ENCODE data around the gene CLDN5.

DNA sequence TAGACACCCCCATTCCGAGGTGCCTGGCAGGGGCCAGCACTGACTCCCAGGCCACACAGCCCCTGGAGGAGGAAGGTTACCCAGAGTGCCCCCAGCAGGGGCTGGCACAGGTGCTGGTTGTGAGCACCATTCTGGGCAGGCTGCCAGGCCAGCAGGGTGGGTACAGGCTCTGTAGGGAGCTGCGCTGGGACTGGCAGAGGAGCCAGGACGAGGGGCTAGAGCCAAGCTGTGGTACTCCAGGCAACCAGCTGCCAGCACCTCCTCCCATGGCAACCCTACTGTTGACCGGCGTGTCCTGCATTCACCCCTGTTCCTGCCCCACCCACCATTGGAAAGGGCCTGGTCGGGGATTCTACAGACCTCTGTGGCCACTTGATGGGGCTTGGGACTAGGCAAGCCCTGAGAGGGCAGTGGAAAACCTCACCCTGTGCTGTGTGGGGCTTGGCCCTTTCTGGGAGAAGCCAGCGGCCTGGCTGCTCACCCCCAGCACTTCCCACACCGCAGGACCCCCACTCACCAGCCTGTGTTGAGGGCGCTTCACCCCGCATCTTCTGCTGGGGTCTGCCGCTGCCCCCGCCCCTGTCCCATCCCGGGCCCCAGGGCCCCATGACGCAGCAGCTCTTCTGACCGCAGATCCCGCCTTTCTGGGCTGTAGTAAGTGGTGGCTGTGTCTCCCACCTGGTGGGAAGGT is 1.9 kb downstream of the CLDN5 start:
- TF ChIP-seq POLR2AphosphoS5 (IDR thresholded peaks at IDR 0.05; ENCODE audit: borderline replicate concordance, low read depth, low read length) (no peak; the same call in 1 of the 2 replicates), EZH2 (IDR thresholded peaks at IDR 0.05) (no peak), FOXP2 (optimal IDR thresholded peaks at IDR 0.05; ENCODE audit: control extremely low read depth, extremely low read length, insufficient read depth) (no peak)
